Ovary (tissue), 3 donors: ENCODE results near the gene INSR.
"Not testable (repeated sequence)": the region's sequence is repeated elsewhere in the genome, so short reads cannot be mapped to it uniquely, and the experiment has no call there.

ENCODE experiments used
- CTCF ChIP-seq, 3 donors: fragments of 450-650 bp in 2 of 3; fragments of 200-600 bp in 1 of 3; IDR thresholded peaks; one replicate each; pipeline versions ENCODE4 v1.5.1 to v1.8.0; 2016 to 2022; ENCODE audit warnings: antibody characterized with exemption in 3 of 3, mild to moderate bottlenecking in 1 of 3
- EP300 ChIP-seq: sonication (generic); formaldehyde crosslinking; IDR thresholded peaks from one replicate; pipeline ENCODE4 v1.6.1; 2017; ENCODE audit warnings: antibody characterized with exemption
- donor health status: DM: no; HTN: no; CAD: no.

- not testable (repeated sequence) for TF ChIP-seq CTCF (IDR thresholded peaks at IDR 0.05); EP300
These were observed 85.2 kb downstream of the INSR start for GRCh38 chr19:7209036-7209435.
